Measurements from ENCODE around the gene PDE4D. TPM values are rescaled to one million over a fixed set of nuclear protein-coding genes. Genes with fewer than 3 reads are reported as not detected.

The PDE4D gene
- total RNA-seq, 1 experiment from 2014 or later = 11.6 TPM

DNA sequence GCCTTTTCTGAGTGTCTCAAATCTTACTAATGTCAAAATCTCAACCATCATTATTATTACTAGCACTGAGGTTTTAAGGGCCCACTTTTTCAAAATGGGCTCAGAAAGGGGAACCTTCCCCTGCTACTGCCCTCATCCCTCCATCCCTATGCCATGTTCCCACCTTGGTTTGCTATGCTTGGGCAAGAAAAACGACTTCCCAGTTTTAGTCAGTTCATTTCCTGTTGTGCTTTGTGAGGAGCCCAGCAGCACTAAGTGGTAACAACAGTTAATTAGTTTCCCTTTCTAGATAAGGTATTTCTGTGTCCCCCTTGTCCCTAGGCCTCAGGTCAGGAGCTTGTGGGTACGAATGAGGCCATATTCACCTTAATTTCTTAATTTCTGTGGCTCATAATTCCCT lies 715.5 kb downstream of the PDE4D start:
- CTCF ChIA-PET = no interaction called here
- intact Hi-C loops (cut with micrococcal nuclease; ENCODE audit: unreplicated experiment) = no loop called here
- DNase-seq = no peak
- Mint-ChIP-seq H3K27ac (ENCODE audit: unreplicated experiment) (no peak overlapping the region), H3K27me3 (ENCODE audit: unreplicated experiment) (no peaks in the 10 kb centered on the region), H3K36me3 (ENCODE audit: insufficient read depth, unreplicated experiment) (no peaks in the 10 kb centered on the region), H3K9me3 (ENCODE audit: low read depth, unreplicated experiment) (no peaks in the 10 kb centered on the region), H3K4me3 (ENCODE audit: low read depth, unreplicated experiment) (no peak overlapping the region), H3K4me1 (ENCODE audit: low read depth, unreplicated experiment) (no peaks in the 10 kb centered on the region)
- BruUV-seq (replicated peaks) = no TSS peak
- TF ChIP-seq, protein P1, sequence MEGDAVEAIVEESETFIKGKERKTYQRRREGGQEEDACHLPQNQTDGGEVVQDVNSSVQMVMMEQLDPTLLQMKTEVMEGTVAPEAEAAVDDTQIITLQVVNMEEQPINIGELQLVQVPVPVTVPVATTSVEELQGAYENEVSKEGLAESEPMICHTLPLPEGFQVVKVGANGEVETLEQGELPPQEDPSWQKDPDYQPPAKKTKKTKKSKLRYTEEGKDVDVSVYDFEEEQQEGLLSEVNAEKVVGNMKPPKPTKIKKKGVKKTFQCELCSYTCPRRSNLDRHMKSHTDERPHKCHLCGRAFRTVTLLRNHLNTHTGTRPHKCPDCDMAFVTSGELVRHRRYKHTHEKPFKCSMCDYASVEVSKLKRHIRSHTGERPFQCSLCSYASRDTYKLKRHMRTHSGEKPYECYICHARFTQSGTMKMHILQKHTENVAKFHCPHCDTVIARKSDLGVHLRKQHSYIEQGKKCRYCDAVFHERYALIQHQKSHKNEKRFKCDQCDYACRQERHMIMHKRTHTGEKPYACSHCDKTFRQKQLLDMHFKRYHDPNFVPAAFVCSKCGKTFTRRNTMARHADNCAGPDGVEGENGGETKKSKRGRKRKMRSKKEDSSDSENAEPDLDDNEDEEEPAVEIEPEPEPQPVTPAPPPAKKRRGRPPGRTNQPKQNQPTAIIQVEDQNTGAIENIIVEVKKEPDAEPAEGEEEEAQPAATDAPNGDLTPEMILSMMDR (IDR thresholded peaks at IDR 0.05; ENCODE audit: unreplicated experiment) = no peak

DNA sequence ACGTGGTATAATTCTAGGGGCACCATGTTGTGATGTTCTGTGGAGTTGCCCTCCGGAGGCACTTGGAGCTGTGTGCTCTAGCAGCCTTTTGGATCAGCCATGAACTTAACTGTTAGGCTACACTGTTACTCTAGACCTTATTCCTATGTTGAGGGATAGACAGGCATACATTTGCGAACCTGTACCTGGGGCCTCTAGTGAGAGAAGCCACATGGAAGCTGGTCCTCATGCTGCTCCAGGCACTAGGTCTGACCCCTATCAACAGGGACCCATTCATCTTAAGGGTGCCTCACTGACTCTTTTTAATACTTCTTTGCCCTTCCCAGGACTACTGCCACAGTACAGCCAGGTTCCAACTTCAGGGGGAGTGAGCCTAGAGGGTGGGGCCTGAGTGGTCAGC lies 715.9 kb downstream of the PDE4D start:
- H3K36me3 Mint-ChIP-seq (ENCODE audit: insufficient read depth, unreplicated experiment) = no peaks in the 10 kb centered on the region
- no peaks in the 10 kb centered on the region for H3K27me3 Mint-ChIP-seq (ENCODE audit: unreplicated experiment)
- TF ChIP-seq, protein P1 (IDR thresholded peaks at IDR 0.05; ENCODE audit: unreplicated experiment) = no peak
- H3K4me1 Mint-ChIP-seq (ENCODE audit: low read depth, unreplicated experiment) = no peaks in the 10 kb centered on the region
- no peak overlapping the region for H3K27ac Mint-ChIP-seq (ENCODE audit: unreplicated experiment)
- CTCF ChIA-PET = no interaction called here
- intact Hi-C loops (cut with micrococcal nuclease; ENCODE audit: unreplicated experiment) = no loop called here
- H3K9me3 Mint-ChIP-seq (ENCODE audit: low read depth, unreplicated experiment) = no peaks in the 10 kb centered on the region
- no peak for DNase-seq
- no TSS peak for BruUV-seq (replicated peaks)
- no peak overlapping the region for H3K4me3 Mint-ChIP-seq (ENCODE audit: low read depth, unreplicated experiment)

DNA sequence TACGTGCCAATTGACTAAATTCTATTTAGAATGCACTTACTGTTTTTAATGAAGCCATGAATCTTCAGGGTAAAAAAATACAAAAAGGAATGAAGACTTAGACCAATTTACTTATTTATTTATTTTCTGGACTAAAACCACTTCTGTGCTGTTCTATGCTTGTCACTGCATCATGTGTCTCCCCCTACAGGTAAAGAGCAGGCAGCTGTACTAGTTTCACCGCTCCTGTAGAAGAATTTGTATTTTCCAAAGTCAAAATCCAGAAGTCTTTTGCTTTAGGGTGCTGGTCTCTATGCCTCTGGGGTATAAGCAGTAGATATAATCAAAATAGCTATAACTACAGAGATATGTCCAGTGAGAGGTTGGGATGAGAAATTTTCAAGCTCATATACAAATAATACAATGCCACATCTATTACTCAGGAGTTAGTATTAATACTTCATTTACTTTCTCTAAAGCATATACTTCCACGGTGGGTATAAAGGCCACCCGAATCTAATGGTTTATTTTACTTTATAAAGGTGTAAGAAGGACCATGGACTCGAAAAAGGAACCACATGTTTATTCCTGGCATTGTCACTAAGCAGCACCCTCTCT lies 719.2 kb downstream of the PDE4D start:
- intact Hi-C loops (cut with micrococcal nuclease; ENCODE audit: unreplicated experiment) = loop anchor here (1.0 to 2.0 kb wide), 2 partner anchors 140 to 288 kb away; no protein-coding TSS in a partner anchor
- BruUV-seq (replicated peaks) = no TSS peak
- no peaks in the 10 kb centered on the region for H3K36me3 Mint-ChIP-seq (ENCODE audit: insufficient read depth, unreplicated experiment)

DNA sequence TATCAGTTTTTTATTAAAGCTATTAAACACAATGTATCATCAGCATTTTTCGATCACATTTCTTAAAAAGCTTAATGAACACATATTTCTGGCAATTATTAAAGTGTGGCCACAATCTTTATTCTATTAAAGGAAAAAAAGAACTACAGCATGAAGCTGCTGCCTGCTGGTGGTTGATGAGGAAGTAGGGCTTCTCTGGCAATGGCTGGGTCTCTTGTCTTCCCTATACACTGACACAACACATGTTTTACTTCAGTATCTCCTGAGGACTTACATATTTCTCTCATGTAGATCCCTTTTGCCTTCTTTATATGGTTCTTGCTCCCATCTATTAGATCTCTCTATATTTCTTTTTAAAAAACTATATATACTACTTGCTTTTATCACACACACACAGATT lies 719.9 kb downstream of the PDE4D start:
- Mint-ChIP-seq H3K36me3 (ENCODE audit: insufficient read depth, unreplicated experiment) (no peaks in the 10 kb centered on the region), H3K27me3 (ENCODE audit: unreplicated experiment) (no peaks in the 10 kb centered on the region), H3K9me3 (ENCODE audit: low read depth, unreplicated experiment) (no peaks in the 10 kb centered on the region), H3K27ac (ENCODE audit: unreplicated experiment) (no peak overlapping the region), H3K4me1 (ENCODE audit: low read depth, unreplicated experiment) (no peaks in the 10 kb centered on the region), H3K4me3 (ENCODE audit: low read depth, unreplicated experiment) (no peak overlapping the region)
- DNase-seq = no peak
- TF ChIP-seq, protein P1 (IDR thresholded peaks at IDR 0.05; ENCODE audit: unreplicated experiment) = no peak
- intact Hi-C loops (cut with micrococcal nuclease; ENCODE audit: unreplicated experiment) = no loop called here
- CTCF ChIA-PET = interaction anchor here (1.4 kb wide), 2 partner anchors 139 to 287 kb away, joined by 4 to 5 read pairs; no protein-coding TSS in a partner anchor
- BruUV-seq (replicated peaks) = no TSS peak

More for the DNA sequence above, 719.2 kb downstream of the PDE4D start:
- Mint-ChIP-seq H3K4me3 (ENCODE audit: low read depth, unreplicated experiment) (no peak overlapping the region), H3K4me1 (ENCODE audit: low read depth, unreplicated experiment) (no peaks in the 10 kb centered on the region), H3K9me3 (ENCODE audit: low read depth, unreplicated experiment) (no peaks in the 10 kb centered on the region), H3K27me3 (ENCODE audit: unreplicated experiment) (no peaks in the 10 kb centered on the region), H3K27ac (ENCODE audit: unreplicated experiment) (no peak overlapping the region)
- TF ChIP-seq, protein P1 (IDR thresholded peaks at IDR 0.05; ENCODE audit: unreplicated experiment) = peak; percentile 62
- CTCF ChIA-PET = interaction anchor here (0.9 to 1.4 kb wide), 3 partner anchors 138 to 288 kb away, joined by 3 to 5 read pairs (median 4); no protein-coding TSS in a partner anchor
- DNase-seq = peak; percentile 31

Measured in Calu3 (cell line).